GM12878 (cell line): Measurements from ENCODE around the gene CMTM2. TPM values are rescaled to one million over a fixed set of nuclear protein-coding genes. Genes with fewer than 3 reads are reported as not detected.

ENCODE experiments used
- ATAC-seq: fragments of 200-7000 bp; cut with Tn5 transposase; 3 replicates; pipeline ENCODE4 v1.9.1; 2020; ENCODE audit warnings: mild to moderate bottlenecking, moderate library complexity
- BruUV-seq: library from RNA; stranded (reverse); fragments of 400-500 nt; replicated peaks from 2 replicates; lab custom pipeline; 2021; lab: Mats Ljungman, UMichigan
- CTCF ChIA-PET: fragments of 300-600 bp; sonication (Branson Sonifier 250); formaldehyde crosslinking; extraction: SDS; loops from one replicate; lab custom pipeline; 2021; ENCODE audit warnings: inconsistent platforms; lab: Yijun Ruan, JAX
- POLR2A ChIA-PET: fragments of 350-600 bp; formaldehyde crosslinking; extraction: SDS; loops from one replicate; lab custom pipeline; 2021; ENCODE audit warnings: inconsistent platforms; lab: Charles Lee
- RAD21 ChIA-PET: fragments of 300-600 bp; sonication (Branson Sonifier 250); formaldehyde crosslinking; loops from one replicate; lab custom pipeline; 2023; ENCODE audit warnings: antibody characterized with exemption; ENCODE audit not compliant: unreplicated experiment; lab: Charles Lee
- SMC1A ChIA-PET: fragments of 300-600 bp; sonication (Branson Sonifier 250); formaldehyde crosslinking; loops from one replicate; lab custom pipeline; 2023; ENCODE audit not compliant: unreplicated experiment, uncharacterized antibody; lab: Charles Lee
- DNase-seq: peaks from one replicate; pipeline ENCODE4 v3.0.0-alpha.2; 2011; ENCODE audit warnings: low read depth, low spot score
- FAIRE-seq: peaks from 3 replicates; lab custom pipeline; 2011; peaks lifted over from hg19 to GRCh38; lab: Jason Lieb, UNC
- H2AFZ ChIP-seq: 2 replicates; pipeline ENCODE4 v1.6.0; 2011; ENCODE audit warnings: low read depth, low read length, control low read depth; ENCODE audit not compliant: control insufficient read depth
- H3K27ac ChIP-seq: 2 replicates; pipeline ENCODE4 v1.5.1; 2011; ENCODE audit warnings: control low read depth; ENCODE audit not compliant: control insufficient read depth, insufficient read depth
- H3K27me3 ChIP-seq, 2 experiments: replicated peaks in 1 of 2; 2 replicates each; pipeline versions ENCODE4 v1.6.0 to v1.6.1; 2011; ENCODE audit warnings: low read length in 1 of 2; ENCODE audit not compliant: control insufficient read depth in 2 of 2, insufficient read depth in 2 of 2
- H3K36me3 ChIP-seq, 2 experiments: 2 replicates each; pipeline ENCODE4 v1.5.1; 2011; ENCODE audit warnings: low read length in 1 of 2; ENCODE audit not compliant: control insufficient read depth in 2 of 2, insufficient read depth in 2 of 2
- H3K4me1 ChIP-seq: 2 replicates; pipeline ENCODE4 v1.6.1; 2011; ENCODE audit warnings: mild to moderate bottlenecking, low read length, moderate library complexity, mixed read lengths; ENCODE audit not compliant: control insufficient read depth, insufficient read depth
- H3K4me2 ChIP-seq: 2 replicates; pipeline ENCODE4 v1.6.0; 2011; ENCODE audit warnings: control low read depth; ENCODE audit not compliant: control insufficient read depth, insufficient read depth
- H3K4me3 ChIP-seq: fragments of 200-600 bp; sonication (generic); 2 replicates; pipeline ENCODE4 v1.5.1; 2016
- H3K79me2 ChIP-seq: 2 replicates; pipeline ENCODE4 v1.6.0; 2011; ENCODE audit warnings: low read length; ENCODE audit not compliant: control insufficient read depth, insufficient read depth
- H3K9ac ChIP-seq: 2 replicates; pipeline ENCODE4 v1.8.0; 2011; ENCODE audit warnings: low read length, control low read depth, mixed read lengths; ENCODE audit not compliant: control insufficient read depth, insufficient read depth
- H3K9me3 ChIP-seq: replicated peaks from 3 replicates; pipeline ENCODE4 v1.5.1; 2011; ENCODE audit warnings: mild to moderate bottlenecking, low read length; ENCODE audit not compliant: control insufficient read depth, insufficient read depth
- H4K20me1 ChIP-seq: 2 replicates; pipeline ENCODE4 v1.6.0; 2011; ENCODE audit not compliant: control insufficient read depth, insufficient read depth
- BACH1 ChIP-seq: fragments of 450-650 bp; IDR thresholded peaks from 2 replicates; pipeline ENCODE4 v1.6.1; 2017; ENCODE audit warnings: mild to moderate bottlenecking, borderline replicate concordance
- CREB1 ChIP-seq: IDR thresholded peaks from 2 replicates; pipeline ENCODE4 v1.6.1; 2012; ENCODE audit warnings: low read depth, mild to moderate bottlenecking, inconsistent platforms
- DPF2 ChIP-seq: fragments of 450-650 bp; IDR thresholded peaks from 2 replicates; pipeline ENCODE4 v1.6.1; 2017; ENCODE audit warnings: mild to moderate bottlenecking
- IRF4 ChIP-seq: IDR thresholded peaks from 2 replicates; pipeline ENCODE4 v1.6.1; 2011; ENCODE audit warnings: low read depth, low read length
- MEF2A ChIP-seq: IDR thresholded peaks from 2 replicates; pipeline ENCODE4 v1.6.1; 2011; ENCODE audit warnings: low read depth, mild to moderate bottlenecking, low read length, moderate library complexity; ENCODE audit not compliant: insufficient read depth
- MYC ChIP-seq: IDR thresholded peaks from 2 replicates; pipeline ENCODE4 v1.6.1; 2011; ENCODE audit warnings: mild to moderate bottlenecking, low read length, moderate library complexity, inconsistent platforms; ENCODE audit not compliant: insufficient read depth, insufficient replicate concordance, insufficient read length, severe bottlenecking
- NRF1 ChIP-seq: conservative IDR thresholded peaks from 2 replicates; pipeline ENCODE4 v1.6.1; 2011; ENCODE audit warnings: mild to moderate bottlenecking, low read depth, low read length, improper control_type of control experiment
- REST ChIP-seq: IDR thresholded peaks from 2 replicates; pipeline ENCODE4 v1.6.1; 2012; ENCODE audit warnings: mild to moderate bottlenecking, low read depth, low read length
- RUNX3 ChIP-seq: IDR thresholded peaks from 2 replicates; pipeline ENCODE4 v1.6.1; 2012; ENCODE audit warnings: low read length, inconsistent platforms
- SMAD1 ChIP-seq: fragments of 450-650 bp; IDR thresholded peaks from 2 replicates; pipeline ENCODE4 v1.6.1; 2018; ENCODE audit warnings: mild to moderate bottlenecking, low read depth; ENCODE audit not compliant: partially characterized antibody
- SREBF2 ChIP-seq: IDR thresholded peaks from 2 replicates; pipeline ENCODE4 v1.6.1; 2012; ENCODE audit warnings: mild to moderate bottlenecking, low read length
- TARDBP ChIP-seq: IDR thresholded peaks from 2 replicates; pipeline ENCODE4 v1.6.1; 2016; ENCODE audit warnings: borderline replicate concordance
- WRNIP1 ChIP-seq: IDR thresholded peaks from 2 replicates; pipeline ENCODE4 v1.6.1; 2011; ENCODE audit warnings: low read depth, low read length, improper control_type of control experiment, borderline replicate concordance
- ZSCAN29 ChIP-seq: fragments of 450-650 bp; IDR thresholded peaks from 2 replicates; pipeline ENCODE4 v1.6.1; 2017; ENCODE audit warnings: mild to moderate bottlenecking, moderate library complexity
- WGBS: methylation state at CpG from one replicate; pipeline ENCODE4 v1.1.6; 2016; ENCODE audit warnings: low lambda C conversion rate; ENCODE audit not compliant: insufficient replicate concordance, insufficient coverage; ENCODE audit errors: missing lambda C conversion rate; 5-methylcytosine and 5-hydroxymethylcytosine counted together
- in situ Hi-C: fragments of 300-500 bp; cut with MboI; formaldehyde crosslinking; loops from 9 replicates; pipeline ENCODE4 v1.14.3; 2018; ENCODE audit warnings: mixed read lengths
- intact Hi-C: fragments of 100-400 bp; cut with micrococcal nuclease; formaldehyde crosslinking; loops from one replicate; pipeline ENCODE4 v1.14.2; 2022; ENCODE audit not compliant: unreplicated experiment
- polyA plus RNA-seq, 11 experiments: library from polyadenylated mRNA; depleted of rRNA in 4 of 11; unstranded in 6 of 11; stranded (reverse) in 5 of 11; fragments of >200 nt; fragmentation: Nextera tagmentation in 4 of 11; fragmentation: Illumina TruSeq in 1 of 11; extraction: Ambion mirVana in 4 of 11; extraction: Trizol in 1 of 11; gene quantifications; 1 replicate in 1 of 11; 2 replicates in 10 of 11; pipeline versions ENCODE4 v1.2.1 to v1.2.3, GENCODE V29; 2011 to 2016; ENCODE audit warnings: inconsistent platforms in 2 of 11, missing spikeins in 2 of 11, low read depth in 1 of 11
- total RNA-seq, 4 experiments: library from RNA; depleted of rRNA in 3 of 4; stranded (reverse); fragments of >200 nt in 3 of 4; fragmentation: Illumina TruSeq in 1 of 4; extraction: Trizol in 1 of 4; gene quantifications; 2 replicates each; pipeline versions ENCODE4 v1.2.1 to v1.2.3, GENCODE V29; 2013 to 2021

Gene CMTM2
- total and polyA plus RNA-seq, 10 of the 15 experiments (the other 5 are each of a cell fraction or from before 2014, with no cell fraction given) = 0.26 to 0.34 TPM; not detected in 8

DNA sequence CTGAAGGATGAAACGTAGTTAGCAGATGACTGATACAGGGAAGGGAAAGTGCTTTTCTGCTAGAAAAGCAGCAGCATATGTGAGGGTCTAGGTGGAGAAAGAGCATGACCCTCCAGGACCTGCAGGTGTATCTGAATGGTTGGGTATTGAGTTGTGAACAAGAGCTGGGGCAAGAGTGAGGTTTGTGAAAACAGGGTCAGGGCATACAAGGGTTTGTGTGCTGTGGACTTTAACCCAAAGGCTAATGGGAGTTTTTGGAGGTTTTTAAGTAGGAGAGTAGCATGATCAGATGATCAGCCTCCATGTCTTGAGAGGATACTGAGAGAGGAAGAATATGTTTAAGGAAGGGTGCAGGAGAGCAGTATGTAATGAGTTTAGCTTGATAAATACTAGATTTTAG, 19.2 kb upstream of the CMTM2 start (continued):
- TF ChIP-seq ZSCAN29 (no peak), DPF2 (no peak), MYC (no peak), BACH1 (no peak), SMAD1 (no peak), MEF2A (no peak)
- TF ChIP-seq, all 136 proteins: peak for 0

GRCh38 chr16:66561381-66562080, 17.7 kb upstream of the CMTM2 start:
- H4K20me1 ChIP-seq = no peaks in the 10 kb centered on the region
- ATAC-seq (peak; percentile 37), FAIRE-seq (no peak), DNase-seq (no peak)
- no peak overlapping the region for H2AFZ ChIP-seq
- no peaks in the 10 kb centered on the region for H3K4me1 ChIP-seq
- in situ Hi-C loops = no loop called here
- 29% methylated on average over 3 of the region's 3 CpGs for WGBS
- SMC1A ChIA-PET = interaction anchor here (1.0 to 3.9 kb wide), 13 partner anchors 8 to 177 kb away, joined by 3 to 25 read pairs (median 8); partner anchors contain the start of gene CKLF
- RAD21 ChIA-PET = interaction anchor here (0.9 to 3.5 kb wide), 12 partner anchors 10 to 70 kb away, joined by 3 to 27 read pairs (median 4); partner anchors contain the start of gene CKLF
- no peaks in the 10 kb centered on the region for H3K79me2 ChIP-seq
- no peak overlapping the region for H3K27ac ChIP-seq
- H3K4me3 ChIP-seq = no peak overlapping the region
- peaks cover 2 to 4% of the 10 kb centered on the region in 2 experiments; a peak in 2 of 4 replicates for H3K36me3 ChIP-seq
- no peak overlapping the region for H3K9ac ChIP-seq
- POLR2A ChIA-PET = interaction anchor here (1.2 to 3.8 kb wide), 3 partner anchors 9 to 44 kb away, joined by 3 to 24 read pairs (median 4); partner anchors contain the start of genes CKLF and TK2
- BruUV-seq = no TSS peak
- H3K4me2 ChIP-seq = no peak overlapping the region
- CTCF ChIA-PET = interaction anchor here (0.6 to 4.6 kb wide), 18 partner anchors 9 to 307 kb away, joined by 3 to 47 read pairs (median 5); partner anchors contain the start of genes CKLF and TK2
- H3K9me3 ChIP-seq = no peaks in the 10 kb centered on the region
- intact Hi-C loops = loop anchor here (2.0 kb wide), 1 partner anchor 45 kb away; no protein-coding TSS in a partner anchor
- H3K27me3 ChIP-seq = no peaks in the 10 kb centered on the region
- TF ChIP-seq SREBF2 = no peak
- peak; percentile 43; the same call in 1 of the 2 replicates for TF ChIP-seq RUNX3
- TF ChIP-seq NRF1 = no peak
- no peak for TF ChIP-seq MYC
- no peak for TF ChIP-seq REST
- no peak for TF ChIP-seq WRNIP1
- TF ChIP-seq IRF4 = no peak
- TF ChIP-seq TARDBP = no peak
- TF ChIP-seq CREB1 = 0 out of 2 replicates have a peak, but pooled peaks have one; percentile 11
